B cell (primary cell): ENCODE measurements around the gene FGF11. TPM values are rescaled to one million over a fixed set of nuclear protein-coding genes. Genes with fewer than 3 reads are reported as not detected.

Experiments used
- ATAC-seq: fragments of 200-7000 bp; cut with Tn5 transposase; one replicate; pipeline ENCODE4 v1.10.0; 2021; ENCODE audit warnings: low read depth, mild to moderate bottlenecking, moderate number of reproducible peaks, moderate library complexity
- CTCF ChIA-PET: fragments of 350-600 bp; sonication (Branson Sonifier 250); formaldehyde crosslinking; loops from one replicate; lab custom pipeline; 2021; ENCODE audit warnings: antibody characterized with exemption, inconsistent platforms; lab: Charles Lee
- POLR2A ChIA-PET: fragments of 350-600 bp; sonication (Branson Sonifier 250); formaldehyde crosslinking; loops from one replicate; lab custom pipeline; 2021; ENCODE audit warnings: antibody characterized with exemption; lab: Charles Lee
- DNase-seq: peaks from one replicate; pipeline ENCODE4 v3.0.0; 2013
- H2AFZ ChIP-seq: 2 replicates; pipeline ENCODE4 v1.6.1; 2012; ENCODE audit warnings: mild to moderate bottlenecking, low read depth, low read length; ENCODE audit not compliant: insufficient read depth, poor library complexity, severe bottlenecking
- H3K27ac ChIP-seq, 2 donors: 1 replicate in 1 of 2; 2 replicates in 1 of 2; pipeline ENCODE4 v1.5.1; 2012 to 2013; ENCODE audit warnings: low read length in 2 of 2, mild to moderate bottlenecking in 2 of 2, moderate library complexity in 1 of 2
- H3K27me3 ChIP-seq, 4 experiments: fragments of 200-600 bp in 1 of 4; sonication (generic) in 1 of 4; replicated peaks in 1 of 4; 1 replicate in 2 of 4; 2 replicates in 2 of 4; pipeline versions ENCODE4 v1.6.1 to v1.7.0; 2013 to 2016; ENCODE audit warnings: low read length in 3 of 4, mild to moderate bottlenecking in 2 of 4, mixed read lengths in 1 of 4, moderate library complexity in 1 of 4; ENCODE audit not compliant: insufficient read depth in 4 of 4, control insufficient read depth in 3 of 4; ENCODE audit errors: control extremely low read depth in 1 of 4
- H3K36me3 ChIP-seq, 2 experiments: replicated peaks in 1 of 2; 1 replicate in 1 of 2; 2 replicates in 1 of 2; pipeline versions ENCODE4 v1.6.1 to v1.7.1; 2013; ENCODE audit warnings: low read length in 1 of 2; ENCODE audit not compliant: insufficient read depth in 2 of 2, control insufficient read depth in 1 of 2; ENCODE audit errors: control extremely low read depth in 1 of 2, extremely low read depth in 1 of 2
- H3K4me1 ChIP-seq, 2 donors: fragments of 200-600 bp in 1 of 2; sonication (generic) in 1 of 2; 1 replicate in 1 of 2; 2 replicates in 1 of 2; pipeline versions ENCODE4 v1.5.1 to v1.6.1; 2013 to 2017; ENCODE audit warnings: low read length in 2 of 2; ENCODE audit not compliant: control insufficient read depth in 2 of 2, insufficient read depth in 2 of 2
- H3K4me2 ChIP-seq: replicated peaks from 2 replicates; pipeline ENCODE3; 2012; ENCODE audit warnings: mild to moderate bottlenecking, low read depth, low read length; ENCODE audit not compliant: poor library complexity, severe bottlenecking
- H3K4me3 ChIP-seq, 5 experiments: fragments of 200-600 bp in 1 of 5; sonication (generic) in 1 of 5; 1 replicate in 3 of 5; 2 replicates in 2 of 5; pipeline versions ENCODE4 v1.5.1 to v1.7.0; 2011 to 2016; ENCODE audit warnings: low read length in 4 of 5, mild to moderate bottlenecking in 4 of 5, low read depth in 2 of 5, control low read depth in 1 of 5, moderate library complexity in 1 of 5; ENCODE audit not compliant: insufficient read depth in 1 of 5; ENCODE audit errors: control extremely low read depth in 1 of 5, extremely low read depth in 1 of 5
- H3K79me2 ChIP-seq: fragments of 200-600 bp; sonication (generic); one replicate; pipeline ENCODE4 v1.6.0; 2016; ENCODE audit warnings: low read length; ENCODE audit not compliant: control insufficient read depth, insufficient read depth
- H3K9ac ChIP-seq: fragments of 200-600 bp; sonication (generic); 2 replicates; pipeline ENCODE4 v1.6.1; 2017; ENCODE audit warnings: mild to moderate bottlenecking, low read length, moderate library complexity
- H3K9me3 ChIP-seq, 3 donors: one replicate each; pipeline versions ENCODE4 v1.6.1 to v1.7.1; 2013; ENCODE audit warnings: low read length in 2 of 3; ENCODE audit not compliant: control insufficient read depth in 2 of 3, insufficient read depth in 1 of 3; ENCODE audit errors: control extremely low read depth in 1 of 3
- H4K20me1 ChIP-seq: 2 replicates; pipeline ENCODE4 v1.6.0; 2012; ENCODE audit warnings: mild to moderate bottlenecking, low read length; ENCODE audit not compliant: insufficient read depth, control insufficient read depth, poor library complexity, severe bottlenecking
- H3K27ac Mint-ChIP-seq: one replicate; pipeline ENCODE4 v1.8.0; 2021; ENCODE audit warnings: mixed read lengths
- H3K27me3 Mint-ChIP-seq: one replicate; pipeline ENCODE4 v1.8.0; 2021; ENCODE audit warnings: mixed read lengths
- H3K4me1 Mint-ChIP-seq: one replicate; pipeline ENCODE4 v1.8.0; 2021; ENCODE audit warnings: mixed read lengths
- H3K4me3 Mint-ChIP-seq: one replicate; pipeline ENCODE4 v1.8.0; 2021; ENCODE audit warnings: mixed read lengths
- H3K9me3 Mint-ChIP-seq: one replicate; pipeline ENCODE4 v1.8.0; 2022; ENCODE audit warnings: mixed read lengths; ENCODE audit not compliant: insufficient read depth
- CTCF ChIP-seq: fragments of 200-600 bp; IDR thresholded peaks from one replicate; pipeline ENCODE4 v1.8.0; 2022; ENCODE audit warnings: antibody characterized with exemption, mild to moderate bottlenecking
- EZH2 ChIP-seq: IDR thresholded peaks from 2 replicates; pipeline ENCODE4 v1.6.1; 2012; ENCODE audit warnings: borderline replicate concordance, low read depth, mild to moderate bottlenecking, moderate library complexity, low read length; ENCODE audit not compliant: insufficient read depth, poor library complexity, severe bottlenecking
- WGBS: methylation state at CpG from one replicate; pipeline ENCODE4 v1.1.5; 2013; ENCODE audit warnings: missing lambda C conversion rate; ENCODE audit not compliant: insufficient coverage; 5-methylcytosine and 5-hydroxymethylcytosine counted together
- intact Hi-C: fragments of 100-400 bp; cut with micrococcal nuclease; formaldehyde crosslinking; loops from one replicate; pipeline ENCODE4 v1.10.0; 2022
- polyA plus RNA-seq: library from polyadenylated mRNA; depleted of rRNA; stranded (reverse); fragments of >200 nt; gene quantifications from 2 replicates; pipeline ENCODE4 v1.2.3, GENCODE V29; 2012
- total RNA-seq, 2 donors: library from RNA; stranded (reverse); fragments of 120-200 nt in 1 of 2; gene quantifications; 1 replicate in 1 of 2; 2 replicates in 1 of 2; pipeline versions ENCODE4 v1.2.3 to v1.2.4, GENCODE V29; 2013 to 2022

FGF11 gene
- total and polyA plus RNA-seq, 2 donors (not counting 1 experiment from before 2014, with no cell fraction given): 2.7 to 4.6 TPM

- TF ChIP-seq EZH2 (no peak), CTCF (no peak)
- Mint-ChIP-seq H3K4me3 (no peak overlapping the region), H3K9me3 (no peaks in the 10 kb centered on the region), H3K27me3 (peaks cover 4% of the 10 kb centered on the region), H3K27ac (no peak overlapping the region), H3K4me1 (no peaks in the 10 kb centered on the region)
- 95% methylated on average over 28 of the region's 29 CpGs for WGBS
- Histone ChIP-seq H3K4me1 (no peaks in the 10 kb centered on the region), H2AFZ (no peak overlapping the region), H3K9me3 (no peaks in the 10 kb centered on the region), H3K27ac (no peak overlapping the region), H3K4me3 (no peak overlapping the region), H4K20me1 (no peaks in the 10 kb centered on the region), H3K79me2 (no peaks in the 10 kb centered on the region), H3K4me2 (no peak overlapping the region), H3K27me3 (peaks cover 0 to 3% (median 0%) of the 10 kb centered on the region in 4 experiments), H3K36me3 (no peaks in the 10 kb centered on the region), H3K9ac (no peak overlapping the region)
- DNase-seq (no peak), ATAC-seq (no peak)
- intact Hi-C loops: no loop called here
- POLR2A ChIA-PET: no interaction called here
- CTCF ChIA-PET: no interaction called here
Measured at GRCh38 chr17:7426896-7427489, 12.3 kb upstream of the FGF11 start.

DNA sequence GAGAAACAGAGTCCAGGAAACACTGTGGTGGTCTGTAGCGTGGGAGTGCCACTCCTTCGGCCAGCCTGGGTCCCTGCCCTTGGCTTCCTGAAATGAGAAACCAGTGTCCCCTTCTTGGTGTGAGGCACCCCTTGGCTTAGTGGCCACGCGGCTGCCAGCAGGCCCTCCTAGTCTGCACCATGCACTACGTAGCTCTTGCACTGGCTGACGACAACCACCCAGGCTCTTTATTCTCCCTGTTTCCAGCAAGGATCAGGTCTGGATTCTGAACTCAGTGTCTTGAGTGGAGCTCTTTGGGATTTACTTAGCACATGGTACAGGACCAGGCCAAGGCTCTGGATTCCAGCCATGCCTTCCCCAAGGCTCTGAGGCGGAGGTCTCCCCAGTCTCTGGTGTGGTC lies 11.8 kb upstream of the FGF11 start:
- no peaks in the 10 kb centered on the region for H3K36me3 ChIP-seq
- intact Hi-C loops: no loop called here
- H3K27ac Mint-ChIP-seq: no peak overlapping the region
- no peak overlapping the region for H3K9ac ChIP-seq
- WGBS: 95% methylated on average over 7 of the region's 7 CpGs
- H3K27me3 ChIP-seq: peaks cover 0 to 3% (median 0%) of the 10 kb centered on the region in 4 experiments
- H3K9me3 Mint-ChIP-seq: no peaks in the 10 kb centered on the region
- H3K27me3 Mint-ChIP-seq: peaks cover 4% of the 10 kb centered on the region
- DNase-seq (no peak), ATAC-seq (no peak)
- TF ChIP-seq CTCF (no peak), EZH2 (no peak)
- no peak overlapping the region for H3K27ac ChIP-seq
- H3K4me1 ChIP-seq: no peaks in the 10 kb centered on the region
- no peaks in the 10 kb centered on the region for H3K9me3 ChIP-seq
- POLR2A ChIA-PET: no interaction called here
- no peaks in the 10 kb centered on the region for H3K4me1 Mint-ChIP-seq
- CTCF ChIA-PET: no interaction called here
- no peak overlapping the region for H3K4me2 ChIP-seq
- H3K79me2 ChIP-seq: no peaks in the 10 kb centered on the region
- H4K20me1 ChIP-seq: no peaks in the 10 kb centered on the region
- H3K4me3 ChIP-seq: no peak overlapping the region
- H3K4me3 Mint-ChIP-seq: no peak overlapping the region
- H2AFZ ChIP-seq: no peak overlapping the region
